HepG2 (cell line): ENCODE data around the gene IQCE. TPM values are rescaled to one million over a fixed set of nuclear protein-coding genes. Genes with fewer than 3 reads are reported as not detected.

Source experiments
- ATRX ChIP-seq: sonication (generic); formaldehyde crosslinking; IDR thresholded peaks from 2 replicates; pipeline ENCODE4 v1.4.0; 2020; ENCODE audit warnings: missing genetic modification reagents, borderline replicate concordance
- CCAR2 ChIP-seq: fragments of 200-400 bp; formaldehyde crosslinking; optimal IDR thresholded peaks from 2 replicates; pipeline ENCODE3; 2018; ENCODE audit warnings: low read depth, mild to moderate bottlenecking, low read length, moderate library complexity
- DNMT1 ChIP-seq: sonication (generic); formaldehyde crosslinking; IDR thresholded peaks from 2 replicates; pipeline ENCODE4 v1.5.1; 2020; ENCODE audit warnings: mild to moderate bottlenecking, missing genetic modification reagents
- FOXM1 ChIP-seq: sonication (generic); formaldehyde crosslinking; IDR thresholded peaks from 2 replicates; pipeline ENCODE4 v1.5.0; 2020; ENCODE audit warnings: missing genetic modification reagents
- HDAC1 ChIP-seq: sonication (generic); formaldehyde crosslinking; IDR thresholded peaks from 2 replicates; pipeline ENCODE4 v1.5.1; 2020; ENCODE audit warnings: mild to moderate bottlenecking, missing genetic modification reagents
- HDAC2 ChIP-seq: sonication (generic); formaldehyde crosslinking; IDR thresholded peaks from 2 replicates; pipeline ENCODE4 v1.4.0; 2020; ENCODE audit warnings: missing genetic modification reagents
- HOXA3 ChIP-seq: sonication (generic); formaldehyde crosslinking; IDR thresholded peaks from 2 replicates; pipeline ENCODE4 v1.5.0; 2020; ENCODE audit warnings: missing genetic modification reagents
- KDM3A ChIP-seq: IDR thresholded peaks from 2 replicates; pipeline ENCODE4 v1.6.1; 2018; ENCODE audit warnings: low read depth, missing compliant biosample characterization
- KLF11 ChIP-seq: IDR thresholded peaks from 2 replicates; pipeline ENCODE4 v1.6.1; 2016; ENCODE audit warnings: missing compliant biosample characterization
- MED13 ChIP-seq: sonication (generic); formaldehyde crosslinking; IDR thresholded peaks from 2 replicates; pipeline ENCODE4 v1.5.0; 2020; ENCODE audit warnings: missing genetic modification reagents
- PATZ1 ChIP-seq: sonication (generic); formaldehyde crosslinking; IDR thresholded peaks from 2 replicates; pipeline ENCODE4 v1.4.0; 2020; ENCODE audit warnings: missing genetic modification reagents
- REL ChIP-seq: sonication (generic); formaldehyde crosslinking; conservative IDR thresholded peaks from 2 replicates; pipeline ENCODE4 v1.8.0; 2022; ENCODE audit warnings: mild to moderate bottlenecking, missing genetic modification reagents, moderate library complexity
- RNF2 ChIP-seq: fragments of 450-650 bp; conservative IDR thresholded peaks from 2 replicates; pipeline ENCODE4 v1.6.1; 2016; ENCODE audit warnings: low read depth
- SNAPC2 ChIP-seq: sonication (generic); formaldehyde crosslinking; IDR thresholded peaks from 2 replicates; pipeline ENCODE4 v1.8.1; 2022; ENCODE audit warnings: mild to moderate bottlenecking, missing genetic modification reagents
- SP5 ChIP-seq: IDR thresholded peaks from 2 replicates; pipeline ENCODE4 v1.6.1; 2016; ENCODE audit warnings: low read depth, borderline replicate concordance
- SRSF9 ChIP-seq: fragments of 200-400 bp; formaldehyde crosslinking; IDR thresholded peaks from 2 replicates; pipeline ENCODE4 v1.6.1; 2018; ENCODE audit warnings: borderline replicate concordance, mild to moderate bottlenecking, low read depth, low read length; ENCODE audit not compliant: insufficient read depth, poor library complexity, severe bottlenecking
- TCF7L2 ChIP-seq: IDR thresholded peaks from 2 replicates; pipeline ENCODE4 v1.6.1; 2011; ENCODE audit warnings: mild to moderate bottlenecking, low read depth, low read length, moderate library complexity
- TSC22D2 ChIP-seq: sonication (generic); formaldehyde crosslinking; IDR thresholded peaks from 2 replicates; pipeline ENCODE4 v1.5.1; 2020; ENCODE audit warnings: missing genetic modification reagents, mild to moderate bottlenecking, borderline replicate concordance
- ZNF280B ChIP-seq: sonication (generic); formaldehyde crosslinking; IDR thresholded peaks from 2 replicates; pipeline ENCODE4 v1.5.0; 2020; ENCODE audit warnings: missing genetic modification reagents, mild to moderate bottlenecking, borderline replicate concordance
- ZNF30 ChIP-seq: sonication (generic); formaldehyde crosslinking; IDR thresholded peaks from 2 replicates; pipeline ENCODE4 v1.5.0; 2020; ENCODE audit warnings: mild to moderate bottlenecking, missing genetic modification reagents
- ZNF609 ChIP-seq: sonication (generic); formaldehyde crosslinking; IDR thresholded peaks from 2 replicates; pipeline ENCODE4 v1.4.0; 2020; ENCODE audit warnings: mild to moderate bottlenecking, missing genetic modification reagents, borderline replicate concordance
- ZNF792 ChIP-seq: IDR thresholded peaks from 2 replicates; pipeline ENCODE4 v1.6.1; 2016
- ZNF879 ChIP-seq: sonication (generic); formaldehyde crosslinking; IDR thresholded peaks from 2 replicates; pipeline ENCODE4 v1.8.1; 2023; ENCODE audit warnings: missing genetic modification reagents
- ZSCAN9 ChIP-seq: IDR thresholded peaks from 2 replicates; pipeline ENCODE4 v1.6.1; 2016; ENCODE audit warnings: borderline replicate concordance
- polyA plus RNA-seq, 8 experiments: library from polyadenylated mRNA; depleted of rRNA in 3 of 8; stranded (reverse) in 7 of 8; unstranded in 1 of 8; fragments of >200 nt; fragmentation: Illumina TruSeq in 4 of 8; extraction: Trizol in 4 of 8; gene quantifications; 2 replicates each; pipeline versions ENCODE4 v1.2.1 to v1.2.3, GENCODE V29; 2011 to 2016; ENCODE audit warnings: low read depth in 4 of 8, missing spikeins in 1 of 8, mixed read lengths in 1 of 8; ENCODE audit not compliant: insufficient read depth in 1 of 8
- total RNA-seq, 5 experiments: library from RNA; depleted of rRNA; stranded (reverse); fragments of >200 nt; fragmentation: Illumina TruSeq; extraction: Trizol; gene quantifications; 2 replicates each; pipeline ENCODE4 v1.2.3, GENCODE V29; 2016; ENCODE audit warnings: low read depth in 1 of 5

IQCE gene
- total and polyA plus RNA-seq, 2 of the 13 experiments (the other 11 are each of a cell fraction or from before 2014, with no cell fraction given), result 1.5 to 2.5 TPM

GRCh38 chr7:2558629-2559282 is at the start of gene IQCE (continued):
- TF ChIP-seq MED13 (CRISPR knock-in tag), result no peak
- TF ChIP-seq DNMT1 (CRISPR knock-in tag), result no peak
- no peak for TF ChIP-seq SRSF9
- no peak for TF ChIP-seq TSC22D2 (CRISPR knock-in tag)
- no peak for TF ChIP-seq ZNF609 (CRISPR knock-in tag)
- TF ChIP-seq ATRX (CRISPR knock-in tag), result no peak
- TF ChIP-seq ZNF792 (CRISPR knock-in tag), result no peak
- TF ChIP-seq HDAC1 (CRISPR knock-in tag), result peak; percentile 90
- TF ChIP-seq HDAC2, result 0 out of 2 replicates have a peak, but pooled peaks have one; percentile 11
- 0 out of 2 replicates have a peak, but pooled peaks have one; percentile 50 for TF ChIP-seq SP5 (CRISPR knock-in tag)
- peak; percentile 78 for TF ChIP-seq PATZ1
- no peak for TF ChIP-seq FOXM1 (CRISPR knock-in tag)
- no peak for TF ChIP-seq SNAPC2 (CRISPR knock-in tag)
- 0 out of 2 replicates have a peak, but pooled peaks have one; percentile 24 for TF ChIP-seq REL (CRISPR knock-in tag)
- no peak for TF ChIP-seq KDM3A (CRISPR knock-in tag)
- TF ChIP-seq ZNF280B (CRISPR knock-in tag), result no peak
- TF ChIP-seq RNF2, result no peak
- TF ChIP-seq ZNF30 (CRISPR knock-in tag), result no peak
- no peak for TF ChIP-seq KLF11 (CRISPR knock-in tag)
- TF ChIP-seq ZNF879, result no peak
- no peak for TF ChIP-seq TCF7L2
- TF ChIP-seq HOXA3 (CRISPR knock-in tag), result peak; percentile 22; the same call in 1 of the 2 replicates
- no peak for TF ChIP-seq CCAR2
- TF ChIP-seq ZSCAN9 (CRISPR knock-in tag), result no peak
